ENCODE data around the gene DLL4. TPM values are rescaled to one million over a fixed set of nuclear protein-coding genes. Genes with fewer than 3 reads are reported as not detected.

DLL4 gene
- polyA plus RNA-seq, 1 donor from 2014 or later = 2.2 TPM

DNA sequence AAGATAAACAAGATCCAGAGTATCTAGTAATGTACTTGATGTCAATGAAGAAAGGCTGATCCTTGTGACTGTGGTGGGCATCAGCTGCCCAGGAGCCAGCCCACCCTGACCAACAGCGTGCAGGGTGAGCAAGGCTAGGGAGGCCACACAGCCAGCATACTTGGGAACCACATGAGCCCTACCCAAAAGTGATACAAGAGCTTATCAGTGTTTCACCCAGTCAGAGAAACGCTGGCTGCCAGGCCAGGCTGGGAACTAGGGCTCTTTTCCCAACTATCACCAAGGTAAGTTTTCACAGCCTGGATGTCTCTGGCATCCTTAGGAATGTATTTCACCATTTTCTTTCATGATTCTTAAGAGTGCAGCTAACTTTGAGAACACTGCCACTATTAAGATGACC is 49.0 kb downstream of the DLL4 start:
- TF ChIP-seq TAF1 (IDR thresholded peaks at IDR 0.05; ENCODE audit: low read depth) (no peak), SMC3 (conservative IDR thresholded peaks at IDR 0.05; ENCODE audit: poor library complexity) (no peak), RAD21 (conservative IDR thresholded peaks at IDR 0.05) (no peak), EZH2 (IDR thresholded peaks at IDR 0.05; ENCODE audit: borderline replicate concordance, insufficient read depth, low read length, poor library complexity, severe bottlenecking) (no peak), EP300 (conservative IDR thresholded peaks at IDR 0.05; ENCODE audit: poor library complexity, severe bottlenecking) (no peak), POLR2AphosphoS5 (IDR thresholded peaks at IDR 0.05) (no peak), MXI1 (conservative IDR thresholded peaks at IDR 0.05; ENCODE audit: poor library complexity, severe bottlenecking) (no peak)
- TF ChIP-seq, protein P1, sequence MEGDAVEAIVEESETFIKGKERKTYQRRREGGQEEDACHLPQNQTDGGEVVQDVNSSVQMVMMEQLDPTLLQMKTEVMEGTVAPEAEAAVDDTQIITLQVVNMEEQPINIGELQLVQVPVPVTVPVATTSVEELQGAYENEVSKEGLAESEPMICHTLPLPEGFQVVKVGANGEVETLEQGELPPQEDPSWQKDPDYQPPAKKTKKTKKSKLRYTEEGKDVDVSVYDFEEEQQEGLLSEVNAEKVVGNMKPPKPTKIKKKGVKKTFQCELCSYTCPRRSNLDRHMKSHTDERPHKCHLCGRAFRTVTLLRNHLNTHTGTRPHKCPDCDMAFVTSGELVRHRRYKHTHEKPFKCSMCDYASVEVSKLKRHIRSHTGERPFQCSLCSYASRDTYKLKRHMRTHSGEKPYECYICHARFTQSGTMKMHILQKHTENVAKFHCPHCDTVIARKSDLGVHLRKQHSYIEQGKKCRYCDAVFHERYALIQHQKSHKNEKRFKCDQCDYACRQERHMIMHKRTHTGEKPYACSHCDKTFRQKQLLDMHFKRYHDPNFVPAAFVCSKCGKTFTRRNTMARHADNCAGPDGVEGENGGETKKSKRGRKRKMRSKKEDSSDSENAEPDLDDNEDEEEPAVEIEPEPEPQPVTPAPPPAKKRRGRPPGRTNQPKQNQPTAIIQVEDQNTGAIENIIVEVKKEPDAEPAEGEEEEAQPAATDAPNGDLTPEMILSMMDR (IDR thresholded peaks at IDR 0.05; ENCODE audit: poor library complexity, severe bottlenecking) = no peak
- TF ChIP-seq, protein P2, sequence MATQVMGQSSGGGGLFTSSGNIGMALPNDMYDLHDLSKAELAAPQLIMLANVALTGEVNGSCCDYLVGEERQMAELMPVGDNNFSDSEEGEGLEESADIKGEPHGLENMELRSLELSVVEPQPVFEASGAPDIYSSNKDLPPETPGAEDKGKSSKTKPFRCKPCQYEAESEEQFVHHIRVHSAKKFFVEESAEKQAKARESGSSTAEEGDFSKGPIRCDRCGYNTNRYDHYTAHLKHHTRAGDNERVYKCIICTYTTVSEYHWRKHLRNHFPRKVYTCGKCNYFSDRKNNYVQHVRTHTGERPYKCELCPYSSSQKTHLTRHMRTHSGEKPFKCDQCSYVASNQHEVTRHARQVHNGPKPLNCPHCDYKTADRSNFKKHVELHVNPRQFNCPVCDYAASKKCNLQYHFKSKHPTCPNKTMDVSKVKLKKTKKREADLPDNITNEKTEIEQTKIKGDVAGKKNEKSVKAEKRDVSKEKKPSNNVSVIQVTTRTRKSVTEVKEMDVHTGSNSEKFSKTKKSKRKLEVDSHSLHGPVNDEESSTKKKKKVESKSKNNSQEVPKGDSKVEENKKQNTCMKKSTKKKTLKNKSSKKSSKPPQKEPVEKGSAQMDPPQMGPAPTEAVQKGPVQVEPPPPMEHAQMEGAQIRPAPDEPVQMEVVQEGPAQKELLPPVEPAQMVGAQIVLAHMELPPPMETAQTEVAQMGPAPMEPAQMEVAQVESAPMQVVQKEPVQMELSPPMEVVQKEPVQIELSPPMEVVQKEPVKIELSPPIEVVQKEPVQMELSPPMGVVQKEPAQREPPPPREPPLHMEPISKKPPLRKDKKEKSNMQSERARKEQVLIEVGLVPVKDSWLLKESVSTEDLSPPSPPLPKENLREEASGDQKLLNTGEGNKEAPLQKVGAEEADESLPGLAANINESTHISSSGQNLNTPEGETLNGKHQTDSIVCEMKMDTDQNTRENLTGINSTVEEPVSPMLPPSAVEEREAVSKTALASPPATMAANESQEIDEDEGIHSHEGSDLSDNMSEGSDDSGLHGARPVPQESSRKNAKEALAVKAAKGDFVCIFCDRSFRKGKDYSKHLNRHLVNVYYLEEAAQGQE (IDR thresholded peaks at IDR 0.05; ENCODE audit: borderline replicate concordance) = no peak
- Histone ChIP-seq H3K9me3 (ENCODE audit: low read length) (no peaks in the 10 kb centered on the region), H2AFZ (ENCODE audit: low read depth, low read length) (no peak overlapping the region), H3K79me2 (replicated peaks; ENCODE audit: insufficient read depth, low read length) (no peaks in the 10 kb centered on the region), H3F3A (ENCODE audit: insufficient read depth, low read length, poor library complexity, severe bottlenecking) (no peaks in the 10 kb centered on the region), H3K36me3 (ENCODE audit: insufficient read depth, low read length) (peaks cover 4% of the 10 kb centered on the region), H3K4me3 (ENCODE audit: low read length) (no peak overlapping the region), H4K20me1 (ENCODE audit: insufficient read depth) (no peaks in the 10 kb centered on the region), H3K27me3 (ENCODE audit: insufficient read depth, low read depth, low read length) (no peaks in the 10 kb centered on the region), H3K27ac (ENCODE audit: low read length) (no peak overlapping the region), H3K4me2 (ENCODE audit: low read length) (no peak overlapping the region), H3K9me2 (ENCODE audit: insufficient read depth, low read length) (no peaks in the 10 kb centered on the region), H3K9ac (ENCODE audit: low read length) (no peak overlapping the region)

DNA sequence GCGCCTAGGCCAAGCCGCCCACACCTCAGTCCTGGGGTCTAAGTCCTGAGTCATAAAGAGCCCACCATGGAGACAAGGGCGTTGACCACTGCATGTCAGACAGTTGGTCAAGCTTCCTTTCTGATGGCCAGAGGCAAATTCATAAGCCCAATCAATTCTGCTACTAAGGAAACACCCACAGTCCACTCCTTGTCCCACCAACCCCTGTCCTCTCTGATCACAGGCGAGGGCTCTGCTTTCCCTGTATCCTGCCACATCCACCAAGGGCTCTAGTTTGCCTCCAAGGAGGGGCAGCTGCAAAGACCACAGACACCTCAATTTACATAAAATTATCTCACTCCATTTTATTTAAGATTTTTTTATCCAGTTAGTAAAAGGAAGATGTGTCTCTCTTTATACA is 49.4 kb downstream of the DLL4 start:
- no peaks in the 10 kb centered on the region for H3K79me2 ChIP-seq (replicated peaks; ENCODE audit: insufficient read depth, low read length)
- no peak for TF ChIP-seq SMC3 (conservative IDR thresholded peaks at IDR 0.05; ENCODE audit: poor library complexity)
- TF ChIP-seq, protein P1 (IDR thresholded peaks at IDR 0.05; ENCODE audit: poor library complexity, severe bottlenecking) = no peak
- TF ChIP-seq EZH2 (IDR thresholded peaks at IDR 0.05; ENCODE audit: borderline replicate concordance, insufficient read depth, low read length, poor library complexity, severe bottlenecking) = no peak
- TF ChIP-seq POLR2AphosphoS5 (IDR thresholded peaks at IDR 0.05) = no peak
- TF ChIP-seq TAF1 (IDR thresholded peaks at IDR 0.05; ENCODE audit: low read depth) = no peak
- TF ChIP-seq MXI1 (conservative IDR thresholded peaks at IDR 0.05; ENCODE audit: poor library complexity, severe bottlenecking) = no peak
- no peaks in the 10 kb centered on the region for H3F3A ChIP-seq (ENCODE audit: insufficient read depth, low read length, poor library complexity, severe bottlenecking)
- H3K9me3 ChIP-seq (ENCODE audit: low read length) = no peaks in the 10 kb centered on the region
- H3K27ac ChIP-seq (ENCODE audit: low read length) = no peak overlapping the region
- H3K4me3 ChIP-seq (ENCODE audit: low read length) = no peak overlapping the region
- no peaks in the 10 kb centered on the region for H3K9me2 ChIP-seq (ENCODE audit: insufficient read depth, low read length)
- no peak overlapping the region for H2AFZ ChIP-seq (ENCODE audit: low read depth, low read length)
- H3K27me3 ChIP-seq (ENCODE audit: insufficient read depth, low read depth, low read length) = no peaks in the 10 kb centered on the region
- no peak overlapping the region for H3K9ac ChIP-seq (ENCODE audit: low read length)
- H3K36me3 ChIP-seq (ENCODE audit: insufficient read depth, low read length) = peaks cover 4% of the 10 kb centered on the region
- H3K4me2 ChIP-seq (ENCODE audit: low read length) = no peak overlapping the region
- H4K20me1 ChIP-seq (ENCODE audit: insufficient read depth) = no peaks in the 10 kb centered on the region

All from neural cell (in vitro differentiated cells).